Measurements from ENCODE around the gene OR2V1.

DNA sequence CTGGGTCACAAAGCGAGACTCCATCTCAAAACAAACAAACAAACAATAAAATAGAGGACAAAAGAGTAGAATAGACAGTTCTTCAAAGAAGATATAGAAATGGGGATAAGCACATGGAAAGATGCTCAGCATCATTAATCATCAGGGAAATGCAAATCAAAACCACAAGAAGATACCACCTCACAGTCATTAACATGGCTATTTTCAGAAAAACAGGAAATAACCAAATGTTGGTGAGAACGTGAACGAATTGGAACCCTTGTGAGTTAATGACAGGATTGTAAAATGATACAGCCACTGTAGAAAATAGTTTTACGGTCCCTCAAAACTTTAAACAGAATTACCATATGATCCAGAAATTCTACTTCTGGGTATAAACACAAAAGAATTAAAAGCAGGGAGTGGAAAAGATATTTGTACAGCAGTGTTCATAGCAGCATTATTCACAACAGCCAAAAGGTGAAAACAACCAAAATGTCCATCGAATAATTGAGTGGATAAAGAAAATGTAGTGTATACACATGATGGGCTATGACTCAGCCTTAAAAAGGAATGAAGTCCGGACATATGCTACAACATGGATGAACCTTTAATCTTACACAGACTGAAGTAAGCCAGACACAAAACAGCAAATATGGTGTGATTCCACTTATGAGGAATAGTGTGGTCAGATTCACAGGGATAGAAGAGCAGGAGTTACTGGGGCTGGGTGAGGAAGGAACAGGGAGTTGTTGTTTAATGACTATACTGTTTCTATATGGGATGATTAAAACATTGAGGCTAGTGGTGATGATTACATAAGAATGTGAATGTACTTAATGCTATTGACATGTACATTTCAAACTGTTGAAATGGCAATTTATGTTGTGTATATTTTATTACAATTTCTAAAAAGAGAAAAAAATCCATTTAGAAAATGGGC is 36.1 kb upstream of the OR2V1 start:
- TF ChIP-seq, protein P1, sequence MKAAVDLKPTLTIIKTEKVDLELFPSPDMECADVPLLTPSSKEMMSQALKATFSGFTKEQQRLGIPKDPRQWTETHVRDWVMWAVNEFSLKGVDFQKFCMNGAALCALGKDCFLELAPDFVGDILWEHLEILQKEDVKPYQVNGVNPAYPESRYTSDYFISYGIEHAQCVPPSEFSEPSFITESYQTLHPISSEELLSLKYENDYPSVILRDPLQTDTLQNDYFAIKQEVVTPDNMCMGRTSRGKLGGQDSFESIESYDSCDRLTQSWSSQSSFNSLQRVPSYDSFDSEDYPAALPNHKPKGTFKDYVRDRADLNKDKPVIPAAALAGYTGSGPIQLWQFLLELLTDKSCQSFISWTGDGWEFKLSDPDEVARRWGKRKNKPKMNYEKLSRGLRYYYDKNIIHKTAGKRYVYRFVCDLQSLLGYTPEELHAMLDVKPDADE (IDR thresholded peaks at IDR 0.05), result no peak
- TF ChIP-seq CTCF (conservative IDR thresholded peaks at IDR 0.05; ENCODE audit: low read depth in 2 of 2) (no peak), EZH2phosphoT487 (IDR thresholded peaks at IDR 0.05; ENCODE audit: unreplicated experiment) (no peak)
- TF ChIP-seq, protein P2, sequence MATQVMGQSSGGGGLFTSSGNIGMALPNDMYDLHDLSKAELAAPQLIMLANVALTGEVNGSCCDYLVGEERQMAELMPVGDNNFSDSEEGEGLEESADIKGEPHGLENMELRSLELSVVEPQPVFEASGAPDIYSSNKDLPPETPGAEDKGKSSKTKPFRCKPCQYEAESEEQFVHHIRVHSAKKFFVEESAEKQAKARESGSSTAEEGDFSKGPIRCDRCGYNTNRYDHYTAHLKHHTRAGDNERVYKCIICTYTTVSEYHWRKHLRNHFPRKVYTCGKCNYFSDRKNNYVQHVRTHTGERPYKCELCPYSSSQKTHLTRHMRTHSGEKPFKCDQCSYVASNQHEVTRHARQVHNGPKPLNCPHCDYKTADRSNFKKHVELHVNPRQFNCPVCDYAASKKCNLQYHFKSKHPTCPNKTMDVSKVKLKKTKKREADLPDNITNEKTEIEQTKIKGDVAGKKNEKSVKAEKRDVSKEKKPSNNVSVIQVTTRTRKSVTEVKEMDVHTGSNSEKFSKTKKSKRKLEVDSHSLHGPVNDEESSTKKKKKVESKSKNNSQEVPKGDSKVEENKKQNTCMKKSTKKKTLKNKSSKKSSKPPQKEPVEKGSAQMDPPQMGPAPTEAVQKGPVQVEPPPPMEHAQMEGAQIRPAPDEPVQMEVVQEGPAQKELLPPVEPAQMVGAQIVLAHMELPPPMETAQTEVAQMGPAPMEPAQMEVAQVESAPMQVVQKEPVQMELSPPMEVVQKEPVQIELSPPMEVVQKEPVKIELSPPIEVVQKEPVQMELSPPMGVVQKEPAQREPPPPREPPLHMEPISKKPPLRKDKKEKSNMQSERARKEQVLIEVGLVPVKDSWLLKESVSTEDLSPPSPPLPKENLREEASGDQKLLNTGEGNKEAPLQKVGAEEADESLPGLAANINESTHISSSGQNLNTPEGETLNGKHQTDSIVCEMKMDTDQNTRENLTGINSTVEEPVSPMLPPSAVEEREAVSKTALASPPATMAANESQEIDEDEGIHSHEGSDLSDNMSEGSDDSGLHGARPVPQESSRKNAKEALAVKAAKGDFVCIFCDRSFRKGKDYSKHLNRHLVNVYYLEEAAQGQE (IDR thresholded peaks at IDR 0.05; ENCODE audit: unreplicated experiment), result no peak
